Parathyroid adenoma (tissue), 2 donors: ENCODE measurements around the gene PID1.

ENCODE experiments used
- H2AFZ ChIP-seq: fragments of 300-600 bp; sonication (generic); one replicate; pipeline ENCODE4 v1.7.0; 2017; ENCODE audit warnings: antibody characterized with exemption, mild to moderate bottlenecking
- H3K27ac ChIP-seq: fragments of 300-600 bp; sonication (generic); one replicate; pipeline ENCODE4 v1.7.0; 2017
- H3K27me3 ChIP-seq: fragments of 300-600 bp; sonication (generic); one replicate; pipeline ENCODE4 v1.7.0; 2017; ENCODE audit warnings: low read length; ENCODE audit not compliant: control insufficient read depth, insufficient read depth
- H3K36me3 ChIP-seq: fragments of 300-600 bp; sonication (generic); one replicate; pipeline ENCODE4 v1.7.0; 2017; ENCODE audit warnings: low read length; ENCODE audit not compliant: control insufficient read depth, insufficient read depth
- H3K4me1 ChIP-seq: fragments of 300-600 bp; sonication (generic); one replicate; pipeline ENCODE4 v1.7.0; 2017; ENCODE audit warnings: control low read depth
- H3K4me2 ChIP-seq: fragments of 300-600 bp; sonication (generic); one replicate; pipeline ENCODE4 v1.7.0; 2017; ENCODE audit warnings: low read length
- H3K4me3 ChIP-seq: fragments of 300-600 bp; sonication (generic); one replicate; pipeline ENCODE4 v1.7.0; 2017; ENCODE audit warnings: low read depth, low read length
- H3K79me2 ChIP-seq: fragments of 300-600 bp; sonication (generic); one replicate; pipeline ENCODE4 v1.7.0; 2017; ENCODE audit warnings: control low read depth
- H3K9ac ChIP-seq: fragments of 300-600 bp; sonication (generic); one replicate; pipeline ENCODE4 v1.7.0; 2017; ENCODE audit warnings: mild to moderate bottlenecking
- H3K9me3 ChIP-seq: fragments of 300-600 bp; sonication (generic); one replicate; pipeline ENCODE4 v1.7.0; 2017; ENCODE audit warnings: low read length; ENCODE audit not compliant: control insufficient read depth
- CTCF ChIP-seq: fragments of 300-600 bp; sonication (generic); IDR thresholded peaks from one replicate; pipeline ENCODE4 v1.7.0; 2017; ENCODE audit warnings: antibody characterized with exemption, mild to moderate bottlenecking
- donor health status: primary hyperparathyroidism.

The PID1 gene

GRCh38 chr2:229129738-229130371 is 141.2 kb downstream of the PID1 start:
- H3K4me3 ChIP-seq, result no peak overlapping the region
- no peaks in the 10 kb centered on the region for H3K9me3 ChIP-seq
- no peak overlapping the region for H3K4me2 ChIP-seq
- H3K9ac ChIP-seq, result no peak overlapping the region
- H3K36me3 ChIP-seq, result no peaks in the 10 kb centered on the region
- H3K27me3 ChIP-seq, result no peaks in the 10 kb centered on the region
- no peak overlapping the region for H2AFZ ChIP-seq
- no peaks in the 10 kb centered on the region for H3K4me1 ChIP-seq
- no peak overlapping the region for H3K27ac ChIP-seq
- TF ChIP-seq CTCF, result no peak
- no peaks in the 10 kb centered on the region for H3K79me2 ChIP-seq

- Histone ChIP-seq H3K9ac (no peak overlapping the region), H3K4me2 (no peak overlapping the region), H3K4me3 (no peak overlapping the region), H3K9me3 (no peaks in the 10 kb centered on the region), H3K79me2 (no peaks in the 10 kb centered on the region), H3K36me3 (no peaks in the 10 kb centered on the region), H3K27me3 (no peaks in the 10 kb centered on the region), H3K4me1 (no peaks in the 10 kb centered on the region), H3K27ac (no peak overlapping the region), H2AFZ (no peak overlapping the region)
- TF ChIP-seq CTCF, result no peak
These were observed 143.6 kb downstream of the PID1 start for GRCh38 chr2:229127471-229127870.

GRCh38 chr2:229126066-229126465 is 145.0 kb downstream of the PID1 start:
- Histone ChIP-seq H3K27ac (no peak overlapping the region), H3K27me3 (no peaks in the 10 kb centered on the region), H3K4me1 (no peaks in the 10 kb centered on the region), H3K79me2 (no peaks in the 10 kb centered on the region), H3K36me3 (no peaks in the 10 kb centered on the region), H2AFZ (no peak overlapping the region), H3K9ac (no peak overlapping the region), H3K9me3 (no peaks in the 10 kb centered on the region), H3K4me3 (no peak overlapping the region), H3K4me2 (no peak overlapping the region)
- no peak for TF ChIP-seq CTCF

GRCh38 chr2:229124136-229124535 is 147.0 kb downstream of the PID1 start:
- H3K27ac ChIP-seq, result no peak overlapping the region
- H3K9ac ChIP-seq, result no peak overlapping the region
- no peak overlapping the region for H3K4me2 ChIP-seq
- no peak overlapping the region for H3K4me3 ChIP-seq
- no peaks in the 10 kb centered on the region for H3K79me2 ChIP-seq
- no peaks in the 10 kb centered on the region for H3K9me3 ChIP-seq
- peaks cover 2% of the 10 kb centered on the region for H3K36me3 ChIP-seq
- H3K27me3 ChIP-seq, result no peaks in the 10 kb centered on the region
- H3K4me1 ChIP-seq, result no peaks in the 10 kb centered on the region
- no peak overlapping the region for H2AFZ ChIP-seq
- TF ChIP-seq CTCF, result no peak

- no peak overlapping the region for H2AFZ ChIP-seq
- peaks cover 2% of the 10 kb centered on the region for H3K36me3 ChIP-seq
- no peak for TF ChIP-seq CTCF
- H3K4me2 ChIP-seq, result no peak overlapping the region
- no peaks in the 10 kb centered on the region for H3K79me2 ChIP-seq
- H3K4me1 ChIP-seq, result no peaks in the 10 kb centered on the region
- H3K27ac ChIP-seq, result no peak overlapping the region
- H3K9me3 ChIP-seq, result no peaks in the 10 kb centered on the region
- no peak overlapping the region for H3K4me3 ChIP-seq
- no peaks in the 10 kb centered on the region for H3K27me3 ChIP-seq
- no peak overlapping the region for H3K9ac ChIP-seq
These were observed 152.2 kb downstream of the PID1 start for GRCh38 chr2:229118927-229119326.
